K562 (cell line): ENCODE data around the gene FASN. TPM values are rescaled to one million over a fixed set of nuclear protein-coding genes. Genes with fewer than 3 reads are reported as not detected.

Experiments
- ATAC-seq: fragments of 200-7000 bp; cut with Tn5 transposase; 3 replicates; pipeline ENCODE4 v1.9.1; 2020; ENCODE audit warnings: moderate library complexity
- BruUV-seq: library from RNA; stranded (reverse); fragments of 400-500 nt; replicated peaks from 2 replicates; lab custom pipeline; 2021; lab: Mats Ljungman, UMichigan
- CTCF ChIA-PET: fragments of 300-600 bp; formaldehyde crosslinking; extraction: SDS; loops from one replicate; lab custom pipeline; 2021; ENCODE audit warnings: low intra/inter-chr PET ratio; lab: Yijun Ruan, JAX
- POLR2A ChIA-PET: fragments of 300-600, 350-650 bp; sonication (Branson Sonifier 250); formaldehyde crosslinking; extraction: SDS; loops from one replicate; lab custom pipeline; 2021; ENCODE audit warnings: antibody characterized with exemption, inconsistent platforms; lab: Yijun Ruan, JAX
- DNase-seq, 4 experiments: peaks; one replicate each; pipeline versions ENCODE4 v3.0.0 to v3.0.0-alpha.2; 2011 to 2018; ENCODE audit warnings: low spot score in 3 of 4, mixed read lengths in 3 of 4; ENCODE audit errors: extremely low read depth in 1 of 4
- FAIRE-seq: peaks from 2 replicates; lab custom pipeline; 2011; peaks lifted over from hg19 to GRCh38; lab: Jason Lieb, UNC
- H2AFZ ChIP-seq: 2 replicates; pipeline ENCODE4 v1.6.0; 2011; ENCODE audit warnings: low read depth, low read length, control low read depth, inconsistent platforms
- H3K27ac ChIP-seq: fragments of 200-600 bp; 3 replicates; pipeline ENCODE4 v1.8.0; 2011; ENCODE audit warnings: low read depth, mild to moderate bottlenecking, control low read depth, inconsistent platforms, low read length, moderate library complexity, mixed read lengths; ENCODE audit errors: extremely low read depth
- H3K27me3 ChIP-seq, 2 experiments: fragments of 300-600 bp in 1 of 2; 2 replicates in 1 of 2; 3 replicates in 1 of 2; pipeline versions ENCODE4 v1.6.0 to v1.8.0; 2011; ENCODE audit warnings: inconsistent platforms in 2 of 2, low read length in 2 of 2, mild to moderate bottlenecking in 1 of 2, mixed read lengths in 1 of 2, moderate library complexity in 1 of 2; ENCODE audit not compliant: control insufficient read depth in 2 of 2, insufficient read depth in 2 of 2
- H3K36me3 ChIP-seq: fragments of 300-600 bp; 3 replicates; pipeline ENCODE4 v1.8.0; 2011; ENCODE audit warnings: mild to moderate bottlenecking, low read length, inconsistent platforms; ENCODE audit not compliant: control insufficient read depth, insufficient read depth
- H3K4me1 ChIP-seq, 2 experiments: fragments of 200-600 bp in 1 of 2; replicated peaks in 1 of 2; 2 replicates in 1 of 2; 3 replicates in 1 of 2; pipeline versions ENCODE4 v1.5.1 to v1.8.0; 2011; ENCODE audit warnings: inconsistent platforms in 2 of 2, low read length in 2 of 2, mild to moderate bottlenecking in 1 of 2, mixed read lengths in 1 of 2, moderate library complexity in 1 of 2; ENCODE audit not compliant: control insufficient read depth in 2 of 2, insufficient read depth in 2 of 2
- H3K4me2 ChIP-seq: 2 replicates; pipeline ENCODE4 v1.6.1; 2011; ENCODE audit warnings: low read length, control low read depth, inconsistent platforms, mixed read lengths; ENCODE audit not compliant: insufficient read depth
- H3K4me3 ChIP-seq: fragments of 200-600 bp; sonication (generic), shearing (Covaris generic); 2 replicates; pipeline ENCODE4 v1.5.1; 2016; ENCODE audit warnings: control low read depth, inconsistent platforms
- H3K79me2 ChIP-seq: fragments of 200-600 bp; 3 replicates; pipeline ENCODE4 v1.8.0; 2011; ENCODE audit warnings: low read length, inconsistent platforms; ENCODE audit not compliant: control insufficient read depth, insufficient read depth
- H3K9ac ChIP-seq, 2 experiments: 2 replicates each; pipeline versions ENCODE4 v1.6.0 to v1.6.1; 2011; ENCODE audit warnings: low read depth in 2 of 2, low read length in 2 of 2, control low read depth in 1 of 2, inconsistent platforms in 1 of 2, mild to moderate bottlenecking in 1 of 2, mixed read lengths in 1 of 2; ENCODE audit not compliant: insufficient read depth in 1 of 2
- H3K9me1 ChIP-seq: one replicate; pipeline ENCODE4 v1.6.0; 2011; ENCODE audit warnings: inconsistent platforms, mild to moderate bottlenecking, low read length, moderate library complexity; ENCODE audit not compliant: control insufficient read depth, insufficient read depth
- H3K9me3 ChIP-seq: replicated peaks from 2 replicates; pipeline ENCODE4 v1.5.1; 2011; ENCODE audit warnings: low read depth, low read length, inconsistent platforms; ENCODE audit not compliant: control insufficient read depth, insufficient read depth
- H4K20me1 ChIP-seq: replicated peaks from 2 replicates; pipeline ENCODE4 v1.6.1; 2011; ENCODE audit warnings: low read length, inconsistent platforms, mixed read lengths; ENCODE audit not compliant: control insufficient read depth, insufficient read depth
- CTCF ChIP-seq, 3 experiments: IDR thresholded peaks in 2 of 3; conservative IDR thresholded peaks in 1 of 3; 2 replicates each; pipeline ENCODE4 v1.5.1; 2011 to 2012; ENCODE audit warnings: low read length in 3 of 3, mild to moderate bottlenecking in 3 of 3, control low read depth in 2 of 3, improper control_type of control experiment in 1 of 3, inconsistent platforms in 1 of 3, low read depth in 1 of 3, mixed read lengths in 1 of 3, moderate library complexity in 1 of 3; ENCODE audit not compliant: insufficient read depth in 2 of 3
- FIP1L1 ChIP-seq: fragments of 200-400 bp; formaldehyde crosslinking; IDR thresholded peaks from 2 replicates; pipeline ENCODE4 v1.6.1; 2018; ENCODE audit warnings: mild to moderate bottlenecking, low read depth, low read length; ENCODE audit not compliant: poor library complexity, severe bottlenecking
- FOXA3 ChIP-seq, 2 experiments: fragments of 450-650 bp in 1 of 2; sonication (generic) in 1 of 2; formaldehyde crosslinking; IDR thresholded peaks in 1 of 2; conservative IDR thresholded peaks in 1 of 2; 2 replicates each; pipeline versions ENCODE4 v1.4.0 to v1.8.0; 2020 to 2022; ENCODE audit warnings: mild to moderate bottlenecking in 2 of 2, missing genetic modification reagents in 1 of 2
- HCFC1 ChIP-seq: IDR thresholded peaks from 2 replicates; pipeline ENCODE4 v1.6.1; 2012; ENCODE audit warnings: low read depth, low read length, improper control_type of control experiment
- HIVEP1 ChIP-seq: fragments of 250-450 bp; sonication (Bioruptor Pico); IDR thresholded peaks from 2 replicates; pipeline ENCODE4 v1.4.0; 2020; ENCODE audit warnings: mild to moderate bottlenecking
- KHSRP ChIP-seq: fragments of 450-650 bp; IDR thresholded peaks from 2 replicates; pipeline ENCODE4 v1.6.1; 2017
- MAFG ChIP-seq: fragments of 450-650 bp; conservative IDR thresholded peaks from 2 replicates; pipeline ENCODE4 v1.6.1; 2016; ENCODE audit warnings: missing genetic modification characterization, missing compliant biosample characterization
- MCM5 ChIP-seq: fragments of 450-650 bp; IDR thresholded peaks from 2 replicates; pipeline ENCODE4 v1.6.1; 2016; ENCODE audit warnings: low read depth
- RAD21 ChIP-seq, 2 experiments: fragments of 250-450 bp in 1 of 2; fragments of 450-650 bp in 1 of 2; sonication (Bioruptor Pico) in 1 of 2; formaldehyde crosslinking in 1 of 2; IDR thresholded peaks in 1 of 2; conservative IDR thresholded peaks in 1 of 2; 2 replicates each; pipeline versions ENCODE4 v1.4.0 to v1.8.0; 2020 to 2022; ENCODE audit warnings: mild to moderate bottlenecking in 2 of 2, moderate library complexity in 1 of 2
- RBM34 ChIP-seq: fragments of 200-400 bp; formaldehyde crosslinking; IDR thresholded peaks from 2 replicates; pipeline ENCODE4 v1.6.1; 2018; ENCODE audit warnings: low read length, borderline replicate concordance; ENCODE audit not compliant: insufficient read depth
- TFAP4 ChIP-seq: sonication (generic); formaldehyde crosslinking; IDR thresholded peaks from 2 replicates; pipeline ENCODE4 v1.8.0; 2022; ENCODE audit warnings: missing genetic modification reagents, mild to moderate bottlenecking, moderate library complexity, borderline replicate concordance
- U2AF1 ChIP-seq: fragments of 200-400 bp; formaldehyde crosslinking; optimal IDR thresholded peaks from 2 replicates; pipeline ENCODE3; 2017; ENCODE audit warnings: mild to moderate bottlenecking, low read depth, low read length, moderate library complexity
- VEZF1 ChIP-seq: fragments of 200-800 bp; sonication (Bioruptor generic); IDR thresholded peaks from 2 replicates; pipeline ENCODE4 v1.6.1; 2017; ENCODE audit warnings: missing genetic modification characterization, missing compliant biosample characterization
- XRCC3 ChIP-seq: fragments of 450-650 bp; IDR thresholded peaks from 2 replicates; pipeline ENCODE4 v1.6.1; 2017; ENCODE audit warnings: mild to moderate bottlenecking, moderate library complexity
- ZFX ChIP-seq: sonication (generic); formaldehyde crosslinking; IDR thresholded peaks from 2 replicates; pipeline ENCODE4 v1.8.0; 2022; ENCODE audit warnings: mild to moderate bottlenecking, missing genetic modification reagents, moderate library complexity
- ZNF41 ChIP-seq: fragments of 250-450 bp; sonication (Bioruptor Pico); conservative IDR thresholded peaks from 2 replicates; pipeline ENCODE4 v1.4.0; 2020; ENCODE audit warnings: mild to moderate bottlenecking
- ZNF507 ChIP-seq: conservative IDR thresholded peaks from 2 replicates; pipeline ENCODE4 v1.6.1; 2017; ENCODE audit warnings: missing genetic modification characterization, missing compliant biosample characterization
- ZNF584 ChIP-seq: fragments of 200-800 bp; sonication (Bioruptor generic); IDR thresholded peaks from 2 replicates; pipeline ENCODE4 v1.6.1; 2016; ENCODE audit warnings: low read depth, mild to moderate bottlenecking, missing genetic modification characterization, missing compliant biosample characterization
- WGBS: fragments of 100-300 bp; shearing (Covaris generic); methylation state at CpG from one replicate; pipeline ENCODE4 v1.1.6; 2016; ENCODE audit warnings: low coverage, mixed read lengths; ENCODE audit not compliant: insufficient coverage; ENCODE audit errors: missing lambda C conversion rate; 5-methylcytosine and 5-hydroxymethylcytosine counted together
- in situ Hi-C: fragments of 300-500 bp; cut with MboI; formaldehyde crosslinking; loops from 4 replicates; pipeline ENCODE4 v1.15.0; 2018; ENCODE audit warnings: inconsistent platforms, mixed read lengths
- intact Hi-C: fragments of 100-400 bp; cut with micrococcal nuclease; formaldehyde crosslinking; loops from 2 replicates; pipeline ENCODE4 v1.14.2; 2022
- polyA plus RNA-seq, 8 experiments: library from polyadenylated mRNA; depleted of rRNA in 4 of 8; stranded (reverse) in 5 of 8; unstranded in 3 of 8; fragments of >200 nt; fragmentation: Nextera tagmentation in 2 of 8; fragmentation: Illumina TruSeq in 1 of 8; extraction: Ambion mirVana in 2 of 8; extraction: Trizol in 1 of 8; gene quantifications; 2 replicates each; pipeline versions ENCODE4 v1.2.1 to v1.2.3, GENCODE V29; 2011 to 2014; ENCODE audit warnings: inconsistent platforms in 1 of 8, missing spikeins in 1 of 8
- total RNA-seq, 7 experiments: library from RNA; depleted of rRNA in 6 of 7; stranded (reverse); fragments of >200 nt in 6 of 7; fragmentation: Illumina TruSeq in 2 of 7; extraction: Trizol in 2 of 7; gene quantifications; 2 replicates each; pipeline versions ENCODE4 v1.2.1 to v1.2.3, GENCODE V29; 2011 to 2021; ENCODE audit warnings: low replicate concordance in 1 of 7

The FASN gene
- total and polyA plus RNA-seq, 9 of the 15 experiments (the other 6 are each of a cell fraction or from before 2014, with no cell fraction given), result 0.15 to 663 (median 49.9) TPM

GRCh38 chr17:82129095-82129494 lies 31.1 kb upstream of the FASN start:
- Histone ChIP-seq H2AFZ (no peak overlapping the region), H3K36me3 (peaks cover 3% of the 10 kb centered on the region; the same call in 1 of the 3 replicates), H3K9me1 (no peaks in the 10 kb centered on the region), H3K4me1 (peaks cover 3 to 10% of the 10 kb centered on the region in 2 experiments; a peak in 4 of 5 replicates), H3K9me3 (no peaks in the 10 kb centered on the region), H3K27me3 (no peaks in the 10 kb centered on the region), H3K4me3 (no peak overlapping the region), H3K9ac (peak overlapping the region in 1 of 2 experiments; percentile 28; a peak in 1 of 4 replicates)
- no TSS peak for BruUV-seq
- POLR2A ChIA-PET, result no interaction called here
- TF ChIP-seq ZFX (CRISPR knock-in tag) (no peak), CTCF (IDR thresholded peaks at IDR 0.05 in 2 of 3, conservative IDR thresholded peaks at IDR 0.05 in 1 of 3; ENCODE audit: insufficient read depth in 2 of 3, low read depth in 1 of 3, low read length in 3 of 3) (peak; percentile 45 to 54 (median 51)), U2AF1 (no peak), HCFC1 (no peak), ZNF507 (tag) (no peak), ZNF584 (CRISPR knock-in tag) (no peak), FIP1L1 (no peak), MCM5 (no peak), ZNF41 (CRISPR knock-in tag) (no peak), RAD21 (CRISPR knock-in tag; conservative IDR thresholded peaks at IDR 0.05 in 1 of 2, IDR thresholded peaks at IDR 0.05 in 1 of 2) (peak in 1 of 2 experiments; percentile 7; a peak in 1 of 4 replicates), TFAP4 (no peak), FOXA3 (CRISPR knock-in tag; conservative IDR thresholded peaks at IDR 0.05 in 1 of 2, IDR thresholded peaks at IDR 0.05 in 1 of 2) (no peak), KHSRP (no peak), HIVEP1 (CRISPR knock-in tag) (no peak), RBM34 (no peak), VEZF1 (CRISPR knock-in tag) (peak; percentile 73), XRCC3 (no peak), MAFG (no peak)
- TF ChIP-seq, all 486 proteins: peak for 3
- 81% methylated on average over 4 of the region's 4 CpGs for WGBS
- H3K79me2 ChIP-seq, result no peaks in the 10 kb centered on the region
- in situ Hi-C loops (no loop called here), intact Hi-C loops (no loop called here)
- peak in 1 of 4 experiments; percentile 36 for DNase-seq
- CTCF ChIA-PET, result no interaction called here
- ATAC-seq, result peak; percentile 69
- H3K4me2 ChIP-seq, result no peak overlapping the region
- no peaks in the 10 kb centered on the region for H4K20me1 ChIP-seq
- H3K27ac ChIP-seq, result no peak overlapping the region
- FAIRE-seq, result no peak
